NCI-H2029 treated with DMSO at 0.1 percent for 48 hours (cell line): ENCODE data around the gene DDX5.
A peak's percentile ranks its signal among the peaks of the same experiment; 100 is the strongest.

ENCODE experiments used
- DNase-seq: peaks from one replicate; lab custom pipeline; 2025; lab: John Stamatoyannopoulos, UW

The DDX5 gene

DNA sequence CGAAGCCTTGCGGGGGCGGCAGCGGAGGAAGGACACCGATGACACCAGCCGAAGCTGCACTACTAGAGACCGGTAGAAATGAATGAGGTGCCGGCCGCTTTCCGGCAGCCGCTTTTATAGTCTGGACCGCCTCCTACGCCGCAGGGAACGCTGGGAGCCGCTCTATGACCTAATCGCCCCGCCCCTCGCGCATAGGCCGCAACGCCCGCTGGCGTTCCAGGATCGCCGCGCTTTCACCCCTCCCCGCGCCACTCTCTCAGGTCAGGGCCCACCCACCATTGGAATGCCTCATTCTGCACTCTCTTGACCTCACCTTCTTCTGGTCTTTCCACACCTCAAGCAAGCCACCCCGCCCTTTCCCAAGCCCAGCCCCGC, at the start of gene DDX5:
TSS of gene DDX5 (minus strand) at position 89 of the 375 bp plus-strand sequence. CDS start 170 bp downstream, outside the sequence.
- peak; percentile 89 for DNase-seq

DNA sequence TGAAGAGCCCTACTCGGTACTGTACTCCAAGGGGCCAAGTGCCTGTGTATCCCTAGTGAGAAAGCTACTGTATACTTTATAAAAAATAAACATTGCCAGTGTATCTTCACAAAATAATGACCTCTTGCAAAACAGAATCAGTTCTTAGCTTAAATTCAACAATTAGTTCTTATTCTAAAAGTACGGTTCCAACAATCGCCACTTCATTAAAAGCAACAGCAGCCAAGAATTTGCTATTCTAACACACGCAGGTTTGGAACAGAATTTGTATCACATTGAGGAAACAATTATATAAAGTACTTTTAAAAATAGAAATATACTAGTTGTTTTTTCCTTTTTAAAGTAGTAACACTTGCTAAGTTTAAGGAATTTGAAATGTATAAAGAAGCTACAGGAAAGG, 49.2 kb upstream of the DDX5 start:
- no peak for DNase-seq

DNA sequence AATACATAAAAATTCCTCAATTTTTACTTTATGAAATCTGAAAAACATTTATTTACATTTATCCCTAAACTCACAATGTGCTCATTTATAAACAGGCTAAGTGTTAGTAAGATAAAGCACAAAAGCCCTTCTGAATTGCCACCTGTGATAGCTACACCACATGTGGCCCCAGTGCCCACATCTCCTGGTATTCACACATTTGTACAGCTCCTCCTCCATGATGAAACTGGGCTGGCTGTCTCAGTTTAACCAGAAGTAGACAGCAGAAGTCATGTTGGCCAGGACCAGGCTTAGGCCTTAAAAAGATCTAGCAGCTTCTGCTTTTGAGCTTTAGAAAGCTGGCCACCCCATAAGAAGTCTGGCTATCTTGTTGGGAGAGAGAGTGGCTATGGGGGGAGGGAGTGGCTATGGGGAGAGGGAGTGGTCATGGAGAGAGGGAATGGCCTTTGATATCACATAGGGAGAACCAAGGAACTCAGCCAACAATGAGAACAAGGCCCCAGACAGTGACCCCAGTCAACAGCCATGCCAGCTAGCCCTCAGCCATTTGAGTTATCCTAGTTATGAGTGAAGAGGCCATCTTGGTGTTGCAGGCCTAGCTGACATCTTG, 48.0 kb upstream of the DDX5 start:
- no peak for DNase-seq

DNA sequence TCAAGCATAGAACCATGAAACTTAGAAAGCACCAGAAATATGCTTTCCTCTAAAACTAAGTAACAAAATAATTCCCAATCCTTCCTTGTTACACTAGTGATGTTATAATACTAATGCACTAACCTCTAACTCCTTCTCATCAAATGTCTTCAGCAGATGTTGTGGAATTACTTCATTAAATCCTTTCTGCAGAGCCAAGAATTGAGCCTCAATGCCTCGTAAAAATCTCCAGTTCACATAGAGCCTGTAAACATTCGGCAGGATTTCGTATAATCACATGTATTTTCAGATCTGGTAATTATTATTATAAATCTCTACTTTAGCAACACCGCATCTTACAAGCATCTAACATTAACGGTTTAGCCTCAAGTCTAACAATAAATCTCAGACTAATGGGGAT, 45.4 kb upstream of the DDX5 start:
- no peak for DNase-seq

DNA sequence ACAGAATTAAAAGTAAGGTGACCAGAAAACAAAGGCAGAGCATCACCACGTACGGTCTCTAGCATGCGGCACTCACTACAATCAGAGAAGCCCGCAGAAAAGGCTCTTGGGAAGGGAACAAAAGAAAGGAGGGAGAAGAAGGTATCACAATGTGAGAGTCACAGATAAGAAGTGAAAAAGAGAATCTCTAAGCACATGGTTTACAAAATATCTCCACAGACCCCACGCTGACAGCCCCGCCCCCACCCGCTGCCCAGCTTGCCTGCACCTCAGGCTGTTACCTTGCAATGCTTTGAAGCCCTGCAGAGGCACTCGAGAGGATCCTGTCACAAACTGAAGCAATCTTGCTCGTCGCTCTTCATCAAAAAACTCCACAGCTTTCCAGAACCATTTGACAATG, 41.2 kb upstream of the DDX5 start:
- no peak for DNase-seq

DNA sequence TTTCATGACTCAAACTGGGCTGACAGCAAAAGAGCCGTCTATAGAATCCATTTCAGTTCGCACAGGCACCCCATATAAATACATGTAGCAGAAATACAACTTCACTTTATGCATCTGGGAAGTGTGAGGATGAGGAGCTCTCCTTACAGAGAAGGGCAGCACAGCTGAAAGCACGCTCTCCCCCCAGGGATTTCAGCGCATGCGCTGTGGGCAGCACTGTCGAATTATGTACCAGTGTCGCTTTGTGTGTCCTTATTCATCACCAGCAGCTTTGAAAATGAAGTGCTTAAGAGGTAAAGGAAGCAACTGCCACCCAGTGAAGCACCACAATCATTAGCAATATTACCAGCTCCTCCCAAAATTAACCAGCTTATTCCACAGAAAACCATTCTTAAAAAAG, 40.6 kb upstream of the DDX5 start:
- no peak for DNase-seq

DNA sequence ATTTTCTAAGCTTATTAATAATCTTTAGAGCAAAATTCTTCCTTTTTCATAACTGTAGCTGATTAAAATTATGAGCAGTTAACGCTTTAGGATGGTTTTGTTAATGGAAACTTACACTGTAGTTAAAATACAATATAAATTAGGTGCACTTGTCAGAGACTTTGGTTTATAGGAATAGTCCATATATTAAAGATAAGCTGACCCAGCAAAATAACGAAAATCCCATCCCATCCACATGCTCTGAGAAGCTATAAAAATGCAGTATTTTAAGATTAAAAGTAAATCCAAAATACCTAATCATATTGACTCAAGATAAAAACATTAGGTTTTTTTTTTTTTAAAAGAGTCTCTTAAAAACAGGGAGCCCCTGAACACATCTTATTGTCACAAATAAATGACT, 38.7 kb upstream of the DDX5 start:
- no peak for DNase-seq

DNA sequence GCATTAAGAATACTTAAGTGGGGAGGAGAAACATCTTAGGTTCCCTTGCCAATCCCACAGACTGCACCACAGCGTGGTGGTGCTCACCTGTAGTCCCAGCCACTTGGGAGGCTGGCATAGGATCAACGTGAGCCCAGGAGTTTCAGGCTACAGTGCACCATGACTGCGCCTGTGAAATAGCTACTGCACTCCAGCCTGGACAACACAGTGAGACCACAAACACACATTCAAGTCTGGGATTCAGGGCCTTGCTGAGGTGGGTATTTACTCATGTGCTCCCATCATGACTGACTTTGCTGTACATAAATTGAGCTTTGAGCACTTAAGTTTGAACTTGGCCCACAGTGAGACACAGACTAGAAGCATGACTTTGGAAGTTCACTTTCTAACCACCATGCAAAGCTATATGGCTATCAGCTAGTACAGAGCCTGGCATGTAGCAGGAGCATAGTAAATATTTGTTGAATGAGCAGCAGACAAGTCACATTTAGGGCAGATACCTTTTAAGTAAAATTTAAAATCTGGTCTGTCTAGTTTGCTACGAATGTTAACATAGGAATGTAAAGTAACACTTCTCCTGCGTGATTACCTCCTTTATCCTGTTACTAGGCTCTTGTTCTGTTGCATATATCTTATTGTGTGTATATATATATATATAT, 34.2 kb upstream of the DDX5 start:
- no peak for DNase-seq

DNA sequence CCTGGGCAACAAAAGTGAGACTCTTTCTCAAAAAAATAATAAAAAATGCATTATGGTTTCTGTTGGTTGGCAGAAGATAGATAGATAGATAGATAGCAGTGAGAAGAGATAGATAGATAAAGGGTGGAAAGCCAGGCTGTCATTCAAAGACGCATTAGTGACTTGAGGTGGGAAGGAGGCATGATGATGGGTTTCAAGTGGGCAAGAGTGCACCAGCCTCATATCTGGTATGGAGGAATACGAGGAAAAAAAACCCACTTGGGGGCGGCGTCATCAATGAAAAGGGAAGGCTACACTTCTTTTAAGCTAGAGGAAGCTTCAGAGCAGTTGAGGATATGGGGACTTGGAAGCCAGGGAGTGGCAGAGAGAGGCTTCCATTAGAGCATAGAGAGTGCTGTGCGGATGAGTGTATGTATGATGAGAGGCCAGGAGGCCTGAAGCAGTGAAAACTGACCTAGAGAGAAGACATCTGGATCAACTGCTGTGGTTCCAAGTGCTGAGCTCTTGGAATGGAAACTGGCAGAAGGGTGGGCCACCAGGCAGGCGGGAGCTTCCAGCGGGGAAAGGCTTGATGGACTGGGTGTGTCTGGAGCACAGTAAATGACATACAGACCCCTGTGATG, 32.5 kb upstream of the DDX5 start:
- DNase-seq, result no peak

DNA sequence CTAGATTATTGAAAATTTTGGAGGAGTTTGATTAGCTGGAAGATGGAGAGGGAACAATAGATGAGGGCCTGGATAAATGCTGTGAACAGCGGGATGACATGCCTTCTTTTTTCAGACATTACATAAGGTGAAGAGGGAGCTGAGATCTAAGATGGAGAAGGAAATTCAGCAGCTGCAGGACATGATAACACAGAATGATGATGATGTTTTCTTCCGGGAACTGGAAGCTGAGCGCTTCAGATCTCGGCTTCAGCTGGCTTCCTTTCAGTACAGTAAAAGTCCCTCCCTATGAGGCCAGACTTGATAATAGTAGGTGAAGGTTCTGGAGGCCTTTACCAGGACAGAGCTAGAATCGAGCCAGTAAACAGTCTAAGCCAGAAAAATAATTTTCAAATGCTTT, 31.4 kb upstream of the DDX5 start:
- no peak for DNase-seq

DNA sequence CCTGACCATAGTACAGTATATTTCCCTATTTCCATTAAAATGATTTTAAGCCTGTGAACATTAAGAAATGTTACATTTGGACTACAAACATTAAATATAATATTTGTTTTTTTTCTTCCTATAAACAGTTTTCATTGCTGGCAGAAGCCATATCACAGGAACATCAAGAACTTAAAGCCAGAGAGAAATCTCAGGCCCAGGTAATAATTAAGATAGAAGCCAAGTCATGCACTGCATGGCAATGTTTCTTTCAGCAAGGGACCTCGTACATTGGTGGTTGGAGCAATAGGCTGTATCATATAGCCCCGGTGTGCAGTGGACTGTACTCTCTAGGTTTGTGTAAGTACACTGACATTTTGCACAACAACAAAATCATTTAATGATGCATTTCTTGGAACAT, 30.8 kb upstream of the DDX5 start:
- DNase-seq, result no peak

DNA sequence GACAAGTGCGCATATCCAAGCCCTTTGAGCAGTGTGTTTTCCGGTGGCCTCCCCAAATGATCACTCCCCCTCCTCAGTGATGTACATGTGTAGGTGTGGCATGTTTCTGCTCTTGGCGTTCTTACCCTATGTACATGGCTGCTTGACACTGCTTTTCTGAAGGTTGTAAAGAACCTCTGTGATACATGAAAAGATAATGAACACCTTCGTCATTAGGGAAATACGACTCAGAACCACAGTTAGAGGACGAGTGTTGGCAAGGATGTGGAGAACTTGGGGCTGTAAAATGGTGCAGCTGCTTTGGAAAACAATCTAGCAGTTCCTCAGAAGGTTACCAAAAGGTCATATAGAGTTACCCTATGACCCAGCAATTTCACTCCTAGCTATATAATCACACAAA, 29.3 kb upstream of the DDX5 start:
- DNase-seq, result no peak

DNA sequence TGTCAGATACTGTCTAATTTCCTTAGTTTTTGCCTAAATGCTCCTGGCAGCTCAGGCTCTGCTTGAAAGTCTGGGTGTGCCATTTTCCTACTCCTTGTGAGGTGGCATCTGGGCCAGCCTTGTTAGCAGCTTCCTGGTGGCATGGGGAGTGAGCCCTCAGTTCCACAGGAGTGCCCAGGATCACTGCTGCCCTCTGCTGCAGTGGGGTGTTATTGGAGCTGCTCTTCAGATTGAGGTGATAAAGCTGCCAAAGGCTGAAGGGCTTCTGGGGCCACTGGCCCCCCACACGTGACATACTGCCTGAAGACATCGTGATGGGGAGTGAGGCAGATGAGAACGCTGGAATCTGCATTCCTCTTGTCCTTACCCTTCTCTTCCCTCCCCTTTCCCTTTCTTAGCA, 28.1 kb upstream of the DDX5 start:
- no peak for DNase-seq

DNA sequence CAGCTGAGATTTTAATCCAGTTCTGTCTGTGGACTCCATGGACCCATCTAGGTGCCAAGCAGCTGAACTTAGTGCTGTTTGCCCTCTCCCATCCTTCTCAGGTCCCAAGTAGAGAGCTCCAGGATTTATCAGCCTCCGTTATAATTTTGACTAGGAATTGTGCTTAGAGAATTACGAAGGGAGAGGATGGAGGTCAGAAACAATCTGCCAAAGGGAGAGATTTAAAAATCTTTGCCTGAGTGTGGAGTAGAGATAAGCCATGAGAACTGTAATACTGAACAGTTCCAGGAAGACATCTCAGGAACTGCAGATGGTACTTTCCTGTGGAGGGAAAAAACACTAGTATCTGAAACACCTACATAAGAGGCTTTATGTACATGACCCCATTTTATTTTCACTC, 27.7 kb upstream of the DDX5 start:
- no peak for DNase-seq

DNA sequence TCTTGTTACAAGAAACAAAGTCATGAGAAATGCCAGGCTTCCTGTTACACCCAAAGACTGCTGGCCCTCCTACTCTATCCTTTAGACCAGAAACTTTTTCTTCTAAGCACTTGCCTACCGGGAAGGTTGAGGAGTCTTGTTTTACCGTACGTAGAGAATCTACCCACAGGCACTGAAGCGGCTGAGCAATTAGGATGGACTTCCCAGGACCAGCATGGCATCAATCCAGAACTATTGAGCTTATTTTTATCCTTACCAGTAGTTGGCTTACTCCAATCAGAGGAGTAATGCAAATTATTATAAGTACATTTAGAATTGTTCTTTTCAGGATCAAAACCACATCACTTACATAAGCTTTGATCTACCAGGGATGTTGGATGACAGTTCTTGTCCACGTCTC, 26.3 kb upstream of the DDX5 start:
- no peak for DNase-seq

DNA sequence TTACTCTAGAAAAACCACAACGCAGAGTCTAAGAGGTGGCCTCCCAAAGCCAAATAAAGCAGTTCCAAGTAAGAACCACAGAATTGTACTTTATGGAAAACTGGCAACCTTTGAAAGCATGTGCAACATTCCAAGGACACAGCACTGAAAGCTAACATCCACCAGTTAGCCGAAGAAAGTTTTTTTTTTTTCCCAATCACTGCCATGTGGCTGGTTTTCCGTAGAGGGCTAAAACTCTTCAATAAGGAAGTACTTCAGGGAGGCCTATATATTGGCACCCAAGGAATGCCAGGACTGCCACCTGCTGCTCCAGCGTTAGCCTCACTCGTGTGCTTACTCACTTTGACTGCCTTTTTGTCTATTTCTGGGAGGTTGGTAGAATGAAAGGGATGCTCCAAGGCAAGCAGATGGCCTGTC, 25.9 kb upstream of the DDX5 start:
- DNase-seq, result no peak

DNA sequence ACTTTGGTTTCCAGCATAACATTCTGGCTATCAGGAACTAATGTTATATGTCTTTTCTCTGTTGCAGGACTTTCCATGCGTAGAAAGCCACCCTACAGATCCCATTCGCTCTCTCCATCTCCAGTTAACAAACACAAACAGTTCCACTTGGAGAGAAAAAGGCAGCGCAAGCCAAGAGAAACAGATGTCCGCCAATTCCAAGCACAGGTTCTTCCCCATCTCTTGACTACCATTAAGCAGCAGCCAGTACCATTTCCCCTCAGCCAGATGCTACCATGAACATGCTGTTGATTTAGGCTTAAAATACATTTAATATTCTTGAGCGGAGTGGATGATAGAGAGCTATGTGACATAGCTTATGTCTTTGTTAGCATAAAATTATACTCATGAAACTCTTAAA, 23.1 kb upstream of the DDX5 start:
- no peak for DNase-seq

DNA sequence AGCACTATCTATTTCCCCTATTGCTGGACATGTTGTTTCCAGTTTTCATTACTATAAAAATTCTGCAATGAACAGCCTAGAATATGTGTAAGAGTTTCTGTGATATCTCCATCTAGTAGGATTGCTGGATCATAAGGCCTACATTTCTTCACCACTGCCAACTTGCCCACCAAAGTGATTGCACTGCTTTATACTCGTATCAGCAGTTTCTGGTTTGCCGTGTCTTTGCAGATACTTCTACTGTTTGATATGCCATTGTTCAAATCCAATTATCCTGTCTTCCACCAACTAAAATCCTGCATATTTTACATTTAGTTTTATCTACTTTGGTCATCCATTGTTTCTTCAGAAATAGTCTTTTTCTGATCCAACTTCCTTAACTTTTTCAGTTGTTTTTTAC, 21.8 kb upstream of the DDX5 start:
- DNase-seq, result no peak

DNA sequence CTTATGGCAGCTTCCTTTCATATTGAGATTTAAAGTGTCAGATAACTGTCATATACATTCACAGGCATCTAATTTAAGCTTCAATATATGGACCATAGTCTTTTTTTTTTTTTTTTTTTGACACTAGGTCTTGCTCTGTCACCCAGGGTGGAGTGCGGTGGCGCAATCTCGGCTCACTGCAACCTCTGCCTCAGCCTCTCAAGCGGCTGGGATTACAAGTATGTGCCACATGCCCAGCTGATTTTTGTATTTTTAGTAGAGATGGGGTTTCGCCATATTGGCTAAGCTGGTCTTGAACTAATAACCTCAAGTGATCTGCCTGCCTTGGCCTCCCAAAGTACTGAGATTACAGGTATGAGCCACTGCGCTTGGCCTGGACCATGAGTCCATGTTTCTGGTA, 14.3 kb upstream of the DDX5 start:
- no peak for DNase-seq

DNA sequence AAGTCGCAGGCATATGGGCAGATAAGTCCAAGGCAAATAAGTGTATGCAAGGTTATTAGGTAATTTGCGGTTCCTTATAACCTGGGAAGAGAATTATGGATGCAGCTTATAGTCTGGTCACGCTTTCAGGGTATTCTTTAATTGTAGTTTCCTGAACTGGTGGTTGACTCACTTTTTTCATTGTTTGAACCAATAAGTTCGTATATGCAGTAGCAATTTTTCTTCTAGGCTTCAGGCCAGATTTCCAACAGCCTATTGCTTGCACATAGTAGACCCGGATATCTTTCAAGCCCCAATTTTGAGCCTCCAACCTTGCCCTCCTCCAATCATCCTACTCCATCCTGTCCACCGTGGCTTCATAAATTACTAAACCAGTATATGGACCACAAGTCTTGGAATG, 13.5 kb upstream of the DDX5 start:
- no peak for DNase-seq

DNA sequence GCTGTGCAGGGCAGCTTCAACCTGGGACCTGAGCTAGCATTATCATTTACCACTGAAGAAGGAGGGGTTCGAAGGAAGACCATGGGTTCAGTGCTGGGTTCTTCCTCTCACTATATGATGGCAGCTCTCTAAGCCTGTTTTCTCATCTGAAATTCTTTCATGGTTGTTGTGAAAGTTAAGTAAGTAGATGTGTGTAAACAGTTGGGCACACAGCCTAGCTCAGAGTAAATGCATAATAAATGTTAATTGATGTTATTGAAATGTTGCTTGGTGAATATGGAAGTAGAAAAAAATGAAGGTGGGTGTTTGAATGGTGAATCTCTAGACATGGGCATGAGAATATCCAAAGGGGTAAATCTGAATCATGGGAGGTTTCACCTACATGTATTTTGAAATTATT, 9.7 kb upstream of the DDX5 start:
- DNase-seq, result no peak

DNA sequence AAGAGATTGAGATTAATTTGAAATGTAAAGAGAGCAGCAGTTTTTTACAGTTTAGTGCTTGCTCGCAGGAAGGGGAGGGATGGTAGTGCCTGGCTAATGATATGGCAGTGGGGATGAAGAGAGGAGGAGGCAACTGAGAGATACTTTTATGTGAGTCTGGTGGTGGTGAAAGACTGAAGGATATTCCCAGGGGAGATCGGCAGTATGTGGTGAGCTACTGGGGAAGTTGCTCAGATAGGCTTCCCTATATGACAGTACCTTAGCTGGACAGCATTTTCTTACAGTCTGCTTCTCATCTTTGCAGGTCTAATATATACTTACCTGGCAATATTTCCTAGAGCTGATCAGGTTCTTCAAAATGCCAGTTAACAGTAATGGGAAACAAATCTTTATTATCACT, 9.3 kb upstream of the DDX5 start:
- no peak for DNase-seq

DNA sequence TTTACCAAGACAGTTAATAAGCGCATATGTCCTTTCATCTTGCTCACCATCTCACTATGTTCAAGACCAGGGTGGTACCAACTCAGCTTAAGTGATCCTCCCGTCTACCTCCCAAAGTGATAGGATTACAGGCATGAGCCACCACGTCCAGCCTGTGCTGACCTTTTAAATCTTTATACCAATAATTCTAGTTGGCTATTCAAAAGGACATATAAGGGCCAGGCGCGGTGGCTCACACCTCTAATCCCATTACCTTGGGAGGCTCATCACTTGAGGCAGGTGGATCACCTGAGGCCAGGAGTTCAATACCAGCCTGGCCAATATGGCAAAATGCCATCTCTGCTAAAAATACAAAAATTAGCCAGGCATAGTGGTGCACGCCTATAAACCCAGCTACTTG, 3.1 kb upstream of the DDX5 start:
- DNase-seq, result no peak

DNA sequence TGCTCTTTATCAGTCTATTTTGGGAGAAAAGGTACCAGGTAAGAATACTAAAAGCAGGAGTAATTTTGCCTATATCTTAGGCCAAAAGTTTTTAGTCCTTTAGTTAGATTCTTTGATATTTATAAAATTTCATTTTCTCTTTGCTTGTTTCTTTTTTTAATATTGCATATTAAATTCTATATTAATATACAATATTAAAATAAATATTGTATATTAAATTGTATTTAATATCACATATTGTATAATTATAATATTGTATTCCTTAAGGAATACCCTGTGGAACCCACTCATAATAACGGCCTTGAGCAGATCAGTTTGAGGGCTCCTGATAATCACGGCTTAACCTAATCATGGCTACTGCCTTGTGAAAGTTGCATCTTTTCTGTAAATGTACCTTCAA, 2.6 kb upstream of the DDX5 start:
- no peak for DNase-seq
